Liver (tissue), 3 donors: ENCODE data around the gene SLC16A9.

Source experiments
- EGR1 ChIP-seq, 2 donors: IDR thresholded peaks; 2 replicates each; pipeline ENCODE4 v1.6.1; 2016 to 2018; ENCODE audit warnings: antibody characterized with exemption in 2 of 2, low read depth in 2 of 2
- FOXA1 ChIP-seq: IDR thresholded peaks from 2 replicates; pipeline ENCODE4 v1.6.1; 2016; ENCODE audit warnings: antibody characterized with exemption
- GABPA ChIP-seq, 2 donors: IDR thresholded peaks in 1 of 2; conservative IDR thresholded peaks in 1 of 2; 2 replicates each; pipeline ENCODE4 v1.6.1; 2016; ENCODE audit warnings: antibody characterized with exemption in 2 of 2, mild to moderate bottlenecking in 1 of 2, moderate library complexity in 1 of 2
- HNF4A ChIP-seq, 2 donors: conservative IDR thresholded peaks; 2 replicates each; pipeline ENCODE4 v1.6.1; 2016; ENCODE audit warnings: antibody characterized with exemption in 2 of 2, mild to moderate bottlenecking in 2 of 2
- HNF4G ChIP-seq: IDR thresholded peaks from 2 replicates; pipeline ENCODE4 v1.6.1; 2016; ENCODE audit warnings: antibody characterized with exemption
- JUND ChIP-seq, 2 donors: IDR thresholded peaks; 2 replicates each; pipeline ENCODE4 v1.6.1; 2016; ENCODE audit warnings: antibody characterized with exemption in 2 of 2
- NR2F2 ChIP-seq: IDR thresholded peaks from 2 replicates; pipeline ENCODE4 v1.6.1; 2016; ENCODE audit warnings: antibody characterized with exemption
- RAD21 ChIP-seq, 2 donors: IDR thresholded peaks; 2 replicates each; pipeline ENCODE4 v1.6.1; 2016; ENCODE audit warnings: antibody characterized with exemption in 2 of 2, mild to moderate bottlenecking in 2 of 2
- RXRA ChIP-seq, 2 donors: IDR thresholded peaks; 2 replicates each; pipeline ENCODE4 v1.6.1; 2017 to 2018; ENCODE audit warnings: antibody characterized with exemption in 2 of 2, mild to moderate bottlenecking in 1 of 2
- SP1 ChIP-seq: IDR thresholded peaks from 2 replicates; pipeline ENCODE4 v1.6.1; 2018; ENCODE audit warnings: antibody characterized with exemption, mild to moderate bottlenecking
- TAF1 ChIP-seq: conservative IDR thresholded peaks from 2 replicates; pipeline ENCODE4 v1.6.1; 2016; ENCODE audit warnings: antibody characterized with exemption, mild to moderate bottlenecking
- TF ChIP-seq, protein P1 (sequence below): fragments of 150-350 bp; IDR thresholded peaks from 2 replicates; pipeline ENCODE4 v1.5.1; 2017; ENCODE audit warnings: improper control_type of control experiment, low read depth, low read length; ENCODE audit not compliant: missing input control
- TF ChIP-seq, protein P2 (sequence below): IDR thresholded peaks from 2 replicates; pipeline ENCODE4 v1.6.1; 2016; ENCODE audit warnings: antibody characterized with exemption
- TF ChIP-seq, protein P3 (sequence below): IDR thresholded peaks from 2 replicates; pipeline ENCODE4 v1.6.1; 2016; ENCODE audit warnings: antibody characterized with exemption, mild to moderate bottlenecking
- donor health status: healthy.
- donor health status: healthy.

DNA sequence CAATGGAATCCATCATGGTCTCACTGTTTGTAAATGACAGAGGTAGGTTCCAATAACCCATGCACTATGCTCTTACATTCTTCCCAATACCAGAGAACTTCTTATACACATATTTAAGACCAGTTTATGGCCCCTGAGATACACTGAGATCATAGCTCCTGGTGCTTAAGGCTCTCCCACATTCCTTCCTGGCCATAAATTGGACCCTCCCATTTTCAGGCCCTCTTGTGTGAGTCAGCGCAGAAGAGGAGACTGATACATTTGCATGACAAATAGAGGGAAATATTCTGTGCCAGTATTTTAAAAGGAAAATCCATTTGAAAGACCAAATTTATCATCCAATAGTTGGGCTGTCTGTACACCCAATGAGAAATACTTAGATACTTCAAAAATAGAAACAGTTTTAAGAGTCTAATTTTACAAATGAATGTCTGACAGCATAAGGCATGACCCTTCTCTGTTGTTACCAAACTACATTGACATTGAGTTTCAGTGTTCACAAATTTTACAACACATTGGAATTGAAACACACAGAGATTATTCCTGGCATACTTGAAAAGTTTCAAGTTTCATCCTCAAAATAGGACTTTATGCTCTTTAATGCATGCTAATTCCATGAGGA lies 35.3 kb downstream of the SLC16A9 start:
- TF ChIP-seq, protein P1, sequence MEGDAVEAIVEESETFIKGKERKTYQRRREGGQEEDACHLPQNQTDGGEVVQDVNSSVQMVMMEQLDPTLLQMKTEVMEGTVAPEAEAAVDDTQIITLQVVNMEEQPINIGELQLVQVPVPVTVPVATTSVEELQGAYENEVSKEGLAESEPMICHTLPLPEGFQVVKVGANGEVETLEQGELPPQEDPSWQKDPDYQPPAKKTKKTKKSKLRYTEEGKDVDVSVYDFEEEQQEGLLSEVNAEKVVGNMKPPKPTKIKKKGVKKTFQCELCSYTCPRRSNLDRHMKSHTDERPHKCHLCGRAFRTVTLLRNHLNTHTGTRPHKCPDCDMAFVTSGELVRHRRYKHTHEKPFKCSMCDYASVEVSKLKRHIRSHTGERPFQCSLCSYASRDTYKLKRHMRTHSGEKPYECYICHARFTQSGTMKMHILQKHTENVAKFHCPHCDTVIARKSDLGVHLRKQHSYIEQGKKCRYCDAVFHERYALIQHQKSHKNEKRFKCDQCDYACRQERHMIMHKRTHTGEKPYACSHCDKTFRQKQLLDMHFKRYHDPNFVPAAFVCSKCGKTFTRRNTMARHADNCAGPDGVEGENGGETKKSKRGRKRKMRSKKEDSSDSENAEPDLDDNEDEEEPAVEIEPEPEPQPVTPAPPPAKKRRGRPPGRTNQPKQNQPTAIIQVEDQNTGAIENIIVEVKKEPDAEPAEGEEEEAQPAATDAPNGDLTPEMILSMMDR = no peak
- TF ChIP-seq TAF1 = no peak
- TF ChIP-seq GABPA (IDR thresholded peaks at IDR 0.05 in 1 of 2, conservative IDR thresholded peaks at IDR 0.05 in 1 of 2) = no peak
- TF ChIP-seq RAD21 (IDR thresholded peaks at IDR 0.05) = no peak
- TF ChIP-seq, protein P2, sequence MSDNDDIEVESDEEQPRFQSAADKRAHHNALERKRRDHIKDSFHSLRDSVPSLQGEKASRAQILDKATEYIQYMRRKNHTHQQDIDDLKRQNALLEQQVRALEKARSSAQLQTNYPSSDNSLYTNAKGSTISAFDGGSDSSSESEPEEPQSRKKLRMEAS = no peak
- no peak for TF ChIP-seq JUND (IDR thresholded peaks at IDR 0.05)
- no peak for TF ChIP-seq EGR1 (IDR thresholded peaks at IDR 0.05; ENCODE audit: low read depth in 2 of 2)
- no peak for TF ChIP-seq FOXA1
- TF ChIP-seq HNF4A (conservative IDR thresholded peaks at IDR 0.05) = no peak
- TF ChIP-seq, protein P3, sequence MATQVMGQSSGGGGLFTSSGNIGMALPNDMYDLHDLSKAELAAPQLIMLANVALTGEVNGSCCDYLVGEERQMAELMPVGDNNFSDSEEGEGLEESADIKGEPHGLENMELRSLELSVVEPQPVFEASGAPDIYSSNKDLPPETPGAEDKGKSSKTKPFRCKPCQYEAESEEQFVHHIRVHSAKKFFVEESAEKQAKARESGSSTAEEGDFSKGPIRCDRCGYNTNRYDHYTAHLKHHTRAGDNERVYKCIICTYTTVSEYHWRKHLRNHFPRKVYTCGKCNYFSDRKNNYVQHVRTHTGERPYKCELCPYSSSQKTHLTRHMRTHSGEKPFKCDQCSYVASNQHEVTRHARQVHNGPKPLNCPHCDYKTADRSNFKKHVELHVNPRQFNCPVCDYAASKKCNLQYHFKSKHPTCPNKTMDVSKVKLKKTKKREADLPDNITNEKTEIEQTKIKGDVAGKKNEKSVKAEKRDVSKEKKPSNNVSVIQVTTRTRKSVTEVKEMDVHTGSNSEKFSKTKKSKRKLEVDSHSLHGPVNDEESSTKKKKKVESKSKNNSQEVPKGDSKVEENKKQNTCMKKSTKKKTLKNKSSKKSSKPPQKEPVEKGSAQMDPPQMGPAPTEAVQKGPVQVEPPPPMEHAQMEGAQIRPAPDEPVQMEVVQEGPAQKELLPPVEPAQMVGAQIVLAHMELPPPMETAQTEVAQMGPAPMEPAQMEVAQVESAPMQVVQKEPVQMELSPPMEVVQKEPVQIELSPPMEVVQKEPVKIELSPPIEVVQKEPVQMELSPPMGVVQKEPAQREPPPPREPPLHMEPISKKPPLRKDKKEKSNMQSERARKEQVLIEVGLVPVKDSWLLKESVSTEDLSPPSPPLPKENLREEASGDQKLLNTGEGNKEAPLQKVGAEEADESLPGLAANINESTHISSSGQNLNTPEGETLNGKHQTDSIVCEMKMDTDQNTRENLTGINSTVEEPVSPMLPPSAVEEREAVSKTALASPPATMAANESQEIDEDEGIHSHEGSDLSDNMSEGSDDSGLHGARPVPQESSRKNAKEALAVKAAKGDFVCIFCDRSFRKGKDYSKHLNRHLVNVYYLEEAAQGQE = no peak
- TF ChIP-seq RXRA (IDR thresholded peaks at IDR 0.05) = no peak
- no peak for TF ChIP-seq SP1
- no peak for TF ChIP-seq NR2F2
- TF ChIP-seq HNF4G = no peak
